ENCODE data around the gene PLA2G12A.

The PLA2G12A gene

GRCh38 chr4:109676886-109677285, 53.0 kb downstream of the PLA2G12A start:
- DNase-seq, result no peak

- no peak for DNase-seq
Observed at GRCh38 chr4:109675843-109676242, 54.0 kb downstream of the PLA2G12A start.

- peak in 1 of 5 experiments; percentile 63 for DNase-seq
Observed at GRCh38 chr4:109675181-109675580, 54.7 kb downstream of the PLA2G12A start.

GRCh38 chr4:109673303-109673702, 56.6 kb downstream of the PLA2G12A start:
- no peak for DNase-seq

- no peak for DNase-seq
Observed at GRCh38 chr4:109672169-109672930, 57.5 kb downstream of the PLA2G12A start.

- no peak for DNase-seq
Observed at GRCh38 chr4:109671350-109671749, 58.5 kb downstream of the PLA2G12A start.

GRCh38 chr4:109665783-109666485, 63.9 kb downstream of the PLA2G12A start:
- no peak for DNase-seq

- DNase-seq, result no peak
Observed at GRCh38 chr4:109662771-109663170, 67.1 kb downstream of the PLA2G12A start.

GRCh38 chr4:109662116-109662515, 67.8 kb downstream of the PLA2G12A start:
- DNase-seq, result no peak
